Stimulated activated CD8-positive, alpha-beta memory T cell treated with anti-CD3 and anti-CD28 coated beads, Interleukin-15, amount 100 ng/mL, for 48 hours (primary cell): ENCODE measurements around the gene SOX10.
"Not testable (repeated sequence)": the region's sequence is repeated elsewhere in the genome, so short reads cannot be mapped to it uniquely, and the experiment has no call there.

Source experiments
- DNase-seq, 2 donors: peaks; one replicate each; pipeline ENCODE4 v3.0.0-alpha.2; 2020; ENCODE audit warnings: low read depth in 2 of 2

Gene SOX10

DNA sequence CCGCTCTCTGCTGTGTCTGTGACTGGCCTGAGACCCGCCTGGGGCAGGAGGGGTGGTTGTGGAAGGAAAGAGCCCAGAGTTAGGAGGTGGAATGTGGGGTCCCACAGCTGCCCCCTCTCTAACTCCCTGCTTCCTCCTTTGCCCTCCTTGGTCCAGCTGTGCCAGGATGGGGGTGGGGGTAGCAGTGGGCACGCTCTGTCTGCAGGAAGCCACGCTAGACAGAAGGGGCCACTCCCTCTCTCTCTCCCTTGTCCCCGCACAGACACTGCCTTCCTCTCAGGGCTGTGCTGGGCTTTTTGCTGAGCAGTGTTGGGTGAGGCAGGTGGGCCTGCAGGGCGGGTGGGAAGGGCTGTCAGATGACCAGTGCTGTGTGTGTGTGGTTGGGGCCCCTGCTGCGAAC lies 2.0 kb upstream of the SOX10 start:
- no peak for DNase-seq

GRCh38 chr22:37985751-37986281 lies 1.5 kb upstream of the SOX10 start:
- DNase-seq = no peak

- no peak for DNase-seq
Observed at GRCh38 chr22:37985050-37985585, 763 bp upstream of the SOX10 start.

DNA sequence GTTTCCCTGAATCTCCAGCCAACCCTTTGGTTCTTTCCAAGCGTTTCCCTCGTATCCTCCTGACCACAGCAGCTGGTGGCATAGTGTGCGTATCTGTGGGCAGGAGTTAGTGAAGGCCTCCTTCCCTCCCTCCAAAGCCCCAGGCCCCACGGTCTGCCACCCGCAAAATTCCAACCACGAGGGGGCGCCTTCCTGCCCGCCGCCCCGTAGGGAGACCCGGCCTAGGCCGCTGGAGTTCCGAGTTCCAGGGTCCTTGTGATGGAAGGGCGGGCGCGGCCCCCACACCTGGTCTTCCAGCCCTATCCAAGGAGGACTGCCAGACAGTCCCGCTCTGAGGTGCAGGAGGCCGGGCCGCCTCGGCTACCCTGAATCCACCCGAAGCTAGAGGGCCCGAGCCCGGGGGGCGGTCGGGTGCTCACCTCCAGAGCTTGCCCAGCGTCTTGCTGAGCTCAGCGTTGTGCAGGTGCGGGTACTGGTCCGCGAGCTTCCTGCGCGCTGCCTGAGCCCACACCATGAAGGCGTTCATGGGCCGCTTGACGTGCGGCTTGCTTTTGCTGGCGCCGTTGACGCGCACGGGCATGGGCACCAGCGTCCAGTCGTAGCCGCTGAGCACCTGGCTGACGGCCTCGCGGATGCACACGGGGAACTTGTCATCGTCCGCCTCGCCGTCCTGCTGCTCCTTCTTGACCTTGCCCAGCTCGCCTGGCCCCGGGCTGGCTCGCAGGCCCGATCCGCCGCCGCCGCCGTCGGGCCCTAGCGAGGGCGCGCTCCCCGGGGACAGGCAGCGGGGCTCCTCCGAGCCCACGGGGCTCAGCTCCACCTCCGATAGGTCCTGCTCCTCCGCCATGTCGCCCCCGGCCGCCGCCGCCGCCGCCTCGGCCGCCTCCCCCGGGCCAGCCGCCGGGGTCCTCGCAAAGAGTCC lies 1.2 kb downstream of the SOX10 start:
- no peak for DNase-seq

DNA sequence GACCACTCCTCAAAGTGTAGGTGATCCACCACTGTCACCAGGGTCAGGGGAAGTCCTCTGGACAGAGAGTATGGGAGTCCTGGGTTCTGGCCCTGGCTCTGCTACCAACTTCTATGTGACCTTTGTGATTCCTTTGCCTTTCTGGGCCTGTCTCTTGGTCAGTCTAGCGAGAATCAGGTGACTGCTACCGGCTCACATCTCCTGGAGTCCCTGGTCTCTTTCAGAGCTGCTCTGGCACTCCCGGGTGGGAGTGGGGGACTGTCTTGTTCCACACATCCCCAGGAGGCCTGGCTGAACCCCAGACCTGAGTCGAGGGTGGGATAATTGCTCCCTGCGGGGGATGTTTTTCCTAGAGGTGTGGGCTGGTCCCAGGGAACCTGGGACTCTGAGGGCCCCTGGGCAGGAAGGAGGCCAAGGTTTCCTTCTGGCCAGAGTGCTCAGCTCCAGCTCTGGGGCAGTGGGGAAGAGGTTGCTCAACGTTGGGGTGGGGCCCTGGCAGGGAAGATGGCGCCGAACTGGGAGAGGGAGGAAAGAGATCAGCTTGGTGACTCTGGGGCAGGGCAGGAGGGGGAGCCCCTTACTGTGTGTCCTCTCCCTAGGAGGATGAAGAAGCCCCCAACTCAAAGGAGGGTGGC lies 2.1 kb downstream of the SOX10 start:
- DNase-seq = no peak

DNA sequence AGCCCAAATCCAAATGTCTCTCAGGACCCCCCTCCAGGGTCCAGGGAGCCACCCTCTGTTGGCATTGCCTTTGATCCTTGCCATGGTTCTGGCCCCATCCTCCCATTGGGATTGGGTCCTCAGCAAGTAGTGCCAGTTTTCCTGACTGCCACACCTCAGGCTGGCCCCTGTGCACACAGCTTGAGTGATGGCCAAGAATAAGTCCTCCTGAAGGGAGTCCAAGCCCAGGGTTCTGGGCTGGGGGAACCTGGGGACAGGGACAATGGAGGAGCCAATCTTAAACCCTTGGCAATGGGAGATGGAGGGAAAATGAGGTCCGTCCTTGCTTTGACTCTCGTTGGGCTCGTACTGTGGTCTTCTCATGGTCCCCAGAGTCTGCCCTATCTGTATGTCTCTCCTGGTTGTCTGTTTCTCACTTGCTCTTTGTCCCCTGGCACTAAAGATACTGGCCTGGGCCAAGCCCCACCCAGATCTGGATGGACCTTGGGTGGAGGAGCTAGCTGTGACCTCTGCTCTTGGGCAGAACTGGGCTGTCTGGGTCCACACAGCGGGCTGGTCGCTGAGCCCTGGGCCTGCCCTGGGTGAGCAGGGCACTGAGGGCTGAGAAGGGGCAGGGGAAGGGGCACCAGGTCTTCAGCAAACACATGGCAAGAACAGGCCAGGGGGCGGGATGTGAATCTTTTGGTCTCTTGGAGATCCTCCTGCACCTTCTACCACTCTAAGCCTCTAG lies 2.9 kb downstream of the SOX10 start:
- no peak for DNase-seq

DNA sequence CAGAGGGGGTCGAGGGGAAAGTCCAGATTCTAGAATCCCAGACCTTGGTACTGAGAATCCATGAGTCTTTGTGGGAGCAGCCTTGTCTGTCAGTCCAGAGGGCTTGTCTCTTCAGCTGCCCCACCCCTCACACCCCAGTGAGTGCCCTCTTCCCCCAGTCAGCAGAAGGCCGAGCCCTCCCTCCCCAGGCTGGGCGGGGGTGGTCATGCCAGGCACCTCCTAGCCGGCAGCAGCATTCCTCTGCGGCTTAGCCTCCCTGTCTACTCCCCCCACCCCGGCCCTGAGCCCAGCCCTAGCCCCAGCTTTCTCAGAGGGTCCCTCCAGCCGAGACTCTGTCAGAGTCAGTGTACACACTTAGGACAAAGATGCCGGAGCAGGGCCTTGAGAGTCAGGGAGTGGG lies 4.6 kb downstream of the SOX10 start:
- no peak for DNase-seq

- DNase-seq = no peak
Observed at GRCh38 chr22:37976547-37976946, 7.8 kb downstream of the SOX10 start.

GRCh38 chr22:37976022-37976421 lies 8.3 kb downstream of the SOX10 start:
- not testable (repeated sequence) for DNase-seq

GRCh38 chr22:37975153-37975552 lies 9.2 kb downstream of the SOX10 start:
- DNase-seq = no peak

DNA sequence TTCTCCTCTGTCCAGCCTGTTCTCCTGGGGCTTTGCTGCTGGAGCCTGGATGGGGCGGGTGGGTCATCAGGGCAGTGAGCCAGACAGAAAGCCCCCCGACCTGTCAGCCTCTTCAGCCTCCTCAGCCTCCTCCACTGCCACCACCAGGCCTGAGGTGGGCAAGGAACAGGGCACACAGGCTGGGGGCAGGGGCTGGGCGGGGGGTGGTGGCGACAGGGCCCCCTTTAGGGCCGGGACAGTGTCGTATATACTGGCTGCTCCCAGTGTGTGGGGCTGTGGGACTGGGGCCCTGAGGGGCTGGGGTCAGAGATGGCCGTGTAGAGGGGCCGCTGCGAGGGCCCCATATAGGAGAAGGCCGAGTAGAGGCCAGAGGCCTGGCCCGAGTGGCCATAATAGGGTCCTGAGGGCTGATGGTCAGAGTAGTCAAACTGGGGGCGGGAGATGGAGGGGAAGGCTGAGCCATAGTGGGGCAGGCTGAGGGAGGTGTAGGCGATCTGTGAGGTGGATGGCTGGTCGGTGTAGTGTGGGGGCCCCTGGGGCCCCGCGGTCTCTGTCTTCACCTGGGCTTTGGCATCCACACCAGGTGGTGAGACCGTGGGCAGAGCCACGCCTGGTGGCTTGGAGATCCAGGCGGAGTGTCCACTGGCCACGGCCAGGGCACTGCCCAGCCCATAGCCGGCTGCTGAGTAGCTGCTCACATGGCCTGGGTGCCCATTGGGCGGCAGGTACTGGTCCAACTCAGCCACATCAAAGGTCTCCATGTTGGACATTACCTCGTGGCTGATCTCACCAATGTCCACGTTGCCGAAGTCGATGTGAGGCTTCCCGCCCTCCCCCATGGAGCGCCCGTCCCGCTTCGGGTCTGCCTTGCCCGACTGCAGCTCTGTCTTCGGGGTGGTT lies 10.8 kb downstream of the SOX10 start:
- DNase-seq = no peak

GRCh38 chr22:37972527-37972926 lies 11.8 kb downstream of the SOX10 start:
- DNase-seq = no peak

DNA sequence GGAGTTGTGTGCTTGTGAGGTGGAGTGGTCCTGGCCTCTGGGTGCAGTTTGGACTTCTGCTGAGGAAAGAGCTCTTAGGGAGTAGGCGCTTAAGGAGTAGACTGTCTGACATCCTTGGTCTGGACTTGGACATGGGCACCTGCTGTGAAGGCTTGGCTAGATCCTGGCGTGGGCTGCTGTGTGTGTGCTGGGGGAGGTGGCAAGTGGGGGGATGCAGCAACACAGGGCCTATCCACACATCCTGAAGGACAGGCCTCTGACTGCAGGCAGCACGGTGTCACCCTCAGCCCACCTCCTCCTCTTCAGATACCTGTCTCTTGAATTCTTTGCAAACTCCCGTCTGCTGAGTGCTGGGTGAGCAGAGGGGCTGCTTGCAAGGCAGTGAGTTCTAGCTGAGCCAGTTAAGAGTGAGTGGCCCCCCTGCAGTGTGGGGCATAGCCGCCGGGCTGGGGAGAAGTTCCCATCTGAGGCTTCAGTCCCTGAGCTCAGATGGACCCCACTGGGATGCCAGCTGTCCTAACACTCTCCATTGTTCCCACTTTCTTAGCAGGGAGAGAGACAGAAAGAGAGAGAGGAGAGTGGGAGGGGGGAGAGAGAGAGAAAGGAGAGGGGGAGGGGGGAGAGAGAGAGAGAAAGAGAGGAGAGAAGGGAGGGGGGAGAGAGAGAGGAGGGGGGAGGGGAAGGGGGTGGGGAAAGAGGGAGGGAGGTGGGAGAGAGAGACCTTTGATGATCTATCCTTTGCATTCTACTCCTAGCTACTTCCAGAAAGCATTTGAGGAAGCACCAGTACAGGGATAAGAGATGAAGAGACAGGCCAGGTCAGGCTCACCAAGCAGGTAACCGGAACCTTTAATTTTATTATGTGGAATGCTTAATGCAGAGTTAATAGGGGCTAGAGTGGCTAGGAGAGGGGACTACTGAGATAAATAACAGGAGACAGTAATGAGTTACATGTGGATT lies 12.6 kb downstream of the SOX10 start:
- no peak for DNase-seq

- DNase-seq = no peak
Observed at GRCh38 chr22:37970864-37971263, 13.5 kb downstream of the SOX10 start.

- no peak for DNase-seq
Observed at GRCh38 chr22:37968452-37969251, 15.7 kb downstream of the SOX10 start.

DNA sequence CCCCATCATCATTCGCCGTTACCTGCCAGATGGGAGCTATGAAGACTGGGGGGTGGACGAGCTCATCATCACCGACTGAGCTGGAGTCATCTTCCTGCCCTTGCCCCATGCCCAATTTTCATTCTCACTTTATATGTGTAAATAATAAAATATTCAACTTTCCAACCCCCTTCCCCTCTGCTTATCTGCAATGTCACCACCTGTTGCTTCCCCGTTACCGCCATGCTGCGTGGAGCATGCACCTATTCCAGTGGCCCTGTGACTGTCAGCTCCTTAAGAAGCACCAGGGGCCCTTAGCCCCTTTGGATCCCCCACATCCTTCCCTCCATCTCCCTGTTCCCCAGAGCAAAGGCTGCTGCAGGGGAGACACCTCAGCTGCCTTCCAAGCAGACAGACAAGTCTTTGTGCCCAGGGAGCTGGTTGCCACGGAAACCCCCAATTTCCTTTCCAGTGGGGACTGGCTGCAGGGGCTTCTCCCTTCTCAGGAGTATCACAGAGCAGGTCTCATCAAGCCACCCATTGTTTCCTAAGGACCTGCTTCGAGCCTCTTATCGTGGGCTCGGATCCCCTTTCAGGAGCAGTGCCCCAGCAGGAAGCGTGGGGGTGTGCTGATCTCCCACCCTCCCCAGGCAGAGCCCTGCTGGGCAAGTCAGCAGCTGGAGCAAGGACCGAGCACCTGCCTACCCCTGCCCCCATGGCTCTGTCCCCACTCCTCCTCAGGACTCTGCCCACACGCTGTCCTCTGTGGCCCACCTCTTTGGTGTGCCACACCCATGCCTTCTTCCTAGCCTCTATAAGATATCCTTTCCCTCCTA lies 16.5 kb downstream of the SOX10 start:
- no peak for DNase-seq

GRCh38 chr22:37967147-37967546 lies 17.2 kb downstream of the SOX10 start:
- no peak for DNase-seq
